HL-60 (cell line): ENCODE results near the gene SHOC1.

Experiments
- CTCF ChIP-seq: IDR thresholded peaks from one replicate; pipeline ENCODE4 v1.5.1; 2011; ENCODE audit warnings: low read length, control low read depth, inconsistent platforms; ENCODE audit not compliant: insufficient read depth
- GABPA ChIP-seq: IDR thresholded peaks from 2 replicates; pipeline ENCODE4 v1.6.1; 2012; ENCODE audit warnings: low read depth
- POLR2AphosphoS5 ChIP-seq: IDR thresholded peaks from 2 replicates; pipeline ENCODE4 v1.6.1; 2012; ENCODE audit warnings: low read depth

- TF ChIP-seq POLR2AphosphoS5 (no peak), CTCF (peak; percentile 29), GABPA (no peak)
Observed at GRCh38 chr9:111759762-111760639, 34.7 kb downstream of the SHOC1 start.
